Esophagus muscularis mucosa (tissue), 4 donors: ENCODE results near the gene ARL14. TPM values are rescaled to one million over a fixed set of nuclear protein-coding genes. Genes with fewer than 3 reads are reported as not detected.

ENCODE experiments used
- DNase-seq: peaks from one replicate; pipeline ENCODE4 v3.0.0-alpha.2; 2017; ENCODE audit errors: extremely low spot score
- H3K27ac ChIP-seq, 4 donors: fragments of 200-600 bp; sonication (generic); replicated peaks in 1 of 4; 1 replicate in 3 of 4; 2 replicates in 1 of 4; pipeline ENCODE4 v1.5.1; 2016 to 2019; ENCODE audit warnings: mild to moderate bottlenecking in 1 of 4
- H3K27me3 ChIP-seq, 4 donors: fragments of 200-600 bp; sonication (generic); one replicate each; pipeline versions ENCODE4 v1.5.1 to v1.6.0; 2016 to 2019
- H3K36me3 ChIP-seq, 4 donors: fragments of 200-600 bp; sonication (generic); one replicate each; pipeline ENCODE4 v1.5.1; 2016 to 2019
- H3K4me1 ChIP-seq, 4 donors: fragments of 200-600 bp; sonication (generic); one replicate each; pipeline ENCODE4 v1.5.1; 2016 to 2019
- H3K4me3 ChIP-seq, 4 donors: fragments of 200-600 bp; sonication (generic); 1 replicate in 2 of 4; 2 replicates in 2 of 4; pipeline ENCODE4 v1.5.1; 2016 to 2019; ENCODE audit warnings: mild to moderate bottlenecking in 4 of 4, moderate library complexity in 1 of 4
- H3K9me3 ChIP-seq, 4 donors: fragments of 200-600 bp; sonication (generic); 1 replicate in 3 of 4; 2 replicates in 1 of 4; pipeline ENCODE4 v1.5.1; 2016 to 2019
- CTCF ChIP-seq, 3 experiments: fragments of 200-600 bp in 2 of 3; fragments of 450-650 bp in 1 of 3; sonication (generic) in 2 of 3; IDR thresholded peaks; one replicate each; pipeline ENCODE4 v1.5.1; 2017 to 2019; ENCODE audit warnings: antibody characterized with exemption in 3 of 3, mild to moderate bottlenecking in 2 of 3, moderate library complexity in 1 of 3
- EP300 ChIP-seq: sonication (generic); formaldehyde crosslinking; IDR thresholded peaks from one replicate; pipeline ENCODE4 v1.6.1; 2017; ENCODE audit warnings: antibody characterized with exemption
- POLR2A ChIP-seq: fragments of 450-650 bp; IDR thresholded peaks from one replicate; pipeline ENCODE4 v1.6.1; 2017; ENCODE audit warnings: antibody characterized with exemption, moderate library complexity, mild to moderate bottlenecking, low read depth
- POLR2AphosphoS5 ChIP-seq, 2 donors: sonication (generic); formaldehyde crosslinking; IDR thresholded peaks; one replicate each; pipeline ENCODE4 v1.6.1; 2017; ENCODE audit warnings: antibody characterized with exemption in 2 of 2
- WGBS: methylation state at CpG from one replicate; pipeline ENCODE4 v1.1.5; 2018; 5-methylcytosine and 5-hydroxymethylcytosine counted together
- intact Hi-C: fragments of 100-400 bp; cut with DNase I; formaldehyde crosslinking; loops from one replicate; pipeline ENCODE4 v1.15.1; 2023
- total RNA-seq, 4 donors: library from RNA; depleted of rRNA; stranded (reverse); fragments of >200 nt; gene quantifications; one replicate each; pipeline versions ENCODE4 v1.1.0 to v1.2.1, GENCODE V29; 2016

Gene ARL14
- total RNA-seq, 4 donors from 2014 or later: not detected

GRCh38 chr3:160665784-160666526 is 11.0 kb upstream of the ARL14 start:
- no peak for TF ChIP-seq CTCF (IDR thresholded peaks at IDR 0.05)
- TF ChIP-seq POLR2AphosphoS5 (IDR thresholded peaks at IDR 0.05): no peak
- no peak for TF ChIP-seq POLR2A
- no peak for TF ChIP-seq EP300
- Histone ChIP-seq H3K27me3 (no peaks in the 10 kb centered on the region), H3K9me3 (no peaks in the 10 kb centered on the region), H3K4me3 (no peak overlapping the region), H3K36me3 (no peaks in the 10 kb centered on the region), H3K4me1 (no peaks in the 10 kb centered on the region), H3K27ac (no peak overlapping the region)
- 76% methylated on average over 4 of the region's 4 CpGs for WGBS
- intact Hi-C loops: no loop called here
- no peak for DNase-seq

GRCh38 chr3:160667452-160667851 is 9.5 kb upstream of the ARL14 start:
- H3K4me3 ChIP-seq: no peak overlapping the region
- no peak for TF ChIP-seq EP300
- no peak for TF ChIP-seq CTCF (IDR thresholded peaks at IDR 0.05)
- TF ChIP-seq POLR2AphosphoS5 (IDR thresholded peaks at IDR 0.05): no peak
- no peak for TF ChIP-seq POLR2A
- H3K36me3 ChIP-seq: no peaks in the 10 kb centered on the region
- no peaks in the 10 kb centered on the region for H3K9me3 ChIP-seq
- DNase-seq: no peak
- H3K27me3 ChIP-seq: no peaks in the 10 kb centered on the region
- no peaks in the 10 kb centered on the region for H3K4me1 ChIP-seq
- no peak overlapping the region for H3K27ac ChIP-seq
- intact Hi-C loops: no loop called here

GRCh38 chr3:160668454-160668853 is 8.5 kb upstream of the ARL14 start:
- no peaks in the 10 kb centered on the region for H3K4me1 ChIP-seq
- no peaks in the 10 kb centered on the region for H3K9me3 ChIP-seq
- DNase-seq: no peak
- H3K36me3 ChIP-seq: no peaks in the 10 kb centered on the region
- TF ChIP-seq CTCF (IDR thresholded peaks at IDR 0.05): no peak
- TF ChIP-seq POLR2A: no peak
- TF ChIP-seq POLR2AphosphoS5 (IDR thresholded peaks at IDR 0.05): no peak
- TF ChIP-seq EP300: no peak
- no peaks in the 10 kb centered on the region for H3K27me3 ChIP-seq
- intact Hi-C loops: no loop called here
- no peak overlapping the region for H3K4me3 ChIP-seq
- H3K27ac ChIP-seq: no peak overlapping the region

GRCh38 chr3:160671231-160671630 is 5.7 kb upstream of the ARL14 start:
- intact Hi-C loops: no loop called here
- no peaks in the 10 kb centered on the region for H3K9me3 ChIP-seq
- H3K4me1 ChIP-seq: no peaks in the 10 kb centered on the region
- no peaks in the 10 kb centered on the region for H3K27me3 ChIP-seq
- H3K27ac ChIP-seq: no peak overlapping the region
- H3K36me3 ChIP-seq: no peaks in the 10 kb centered on the region
- no peak overlapping the region for H3K4me3 ChIP-seq
- TF ChIP-seq CTCF (IDR thresholded peaks at IDR 0.05) (no peak), EP300 (no peak), POLR2A (no peak), POLR2AphosphoS5 (IDR thresholded peaks at IDR 0.05) (no peak)
- no peak for DNase-seq
- WGBS: 95% methylated on average over 6 of the region's 6 CpGs

- Histone ChIP-seq H3K36me3 (no peaks in the 10 kb centered on the region), H3K9me3 (no peaks in the 10 kb centered on the region), H3K27me3 (no peaks in the 10 kb centered on the region), H3K4me1 (no peaks in the 10 kb centered on the region), H3K27ac (no peak overlapping the region), H3K4me3 (no peak overlapping the region)
- 96% methylated on average over 2 of the region's 2 CpGs for WGBS
- DNase-seq: no peak
- TF ChIP-seq POLR2AphosphoS5 (IDR thresholded peaks at IDR 0.05) (no peak), CTCF (IDR thresholded peaks at IDR 0.05) (no peak), EP300 (no peak), POLR2A (no peak)
- intact Hi-C loops: no loop called here
These were observed 5.0 kb upstream of the ARL14 start for GRCh38 chr3:160671995-160672394.
